HG03060 (cell line): ENCODE data around the gene KIFAP3.
"Not testable (repeated sequence)": the region's sequence is repeated elsewhere in the genome, so short reads cannot be mapped to it uniquely, and the experiment has no call there.

Source experiments
- ATAC-seq: cut with Tn5 transposase; IDR thresholded peaks from one replicate; pipeline ENCODE4 v1.9.1; 2021; ENCODE audit warnings: low read depth, moderate number of reproducible peaks; ENCODE audit not compliant: unreplicated experiment

KIFAP3 gene

DNA sequence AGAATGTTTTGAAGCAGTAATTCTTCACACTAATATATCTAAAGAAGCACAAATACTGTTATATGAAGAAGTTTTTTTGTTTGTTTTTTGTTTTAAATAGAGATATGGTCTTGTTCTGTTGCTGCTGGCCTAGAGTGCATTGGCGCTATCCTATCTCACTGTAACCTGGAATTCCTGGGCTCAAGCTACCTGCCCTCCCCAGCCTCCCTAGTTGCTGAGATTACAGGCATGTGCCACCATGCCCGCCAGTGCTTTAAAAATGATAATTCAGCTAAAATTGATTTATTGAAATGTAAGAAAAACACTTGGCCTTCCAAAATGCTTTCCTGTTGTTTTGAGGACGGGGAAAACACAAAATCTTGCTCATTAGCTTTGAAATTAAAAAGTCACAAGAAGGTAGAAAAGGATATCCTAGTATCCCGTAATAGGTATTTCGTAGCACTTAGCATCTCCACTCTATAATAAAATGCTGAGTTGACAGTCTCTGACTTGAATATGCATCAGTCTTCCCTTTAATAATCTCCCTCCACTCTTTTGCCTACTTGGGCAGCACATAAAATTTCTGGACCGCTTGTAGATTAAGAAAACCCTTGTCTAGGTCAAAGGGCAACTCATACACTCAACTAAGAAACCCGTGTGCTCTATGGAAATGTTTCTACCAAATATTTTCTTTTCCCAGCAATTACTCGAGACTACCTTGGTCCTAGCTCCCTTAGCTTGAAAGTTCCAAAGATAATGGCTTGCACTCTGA is 182.1 kb downstream of the KIFAP3 start:
- no peak for ATAC-seq

DNA sequence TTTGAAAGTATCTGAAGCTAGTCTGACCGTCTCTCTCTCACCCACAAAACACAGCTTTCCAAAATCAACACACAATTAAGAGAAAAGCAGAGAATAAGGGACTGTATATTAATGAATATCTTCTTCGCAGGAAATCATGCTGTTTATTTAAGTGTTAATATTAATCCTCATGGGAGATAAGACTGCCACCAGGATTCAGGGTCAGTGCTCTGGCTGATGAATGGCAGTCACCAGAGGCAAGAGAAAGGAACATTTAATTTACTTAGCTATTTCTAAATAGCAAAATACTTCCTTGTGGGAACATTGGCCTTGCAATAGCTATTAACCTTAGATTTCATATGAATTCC is 183.0 kb downstream of the KIFAP3 start:
- no peak for ATAC-seq

DNA sequence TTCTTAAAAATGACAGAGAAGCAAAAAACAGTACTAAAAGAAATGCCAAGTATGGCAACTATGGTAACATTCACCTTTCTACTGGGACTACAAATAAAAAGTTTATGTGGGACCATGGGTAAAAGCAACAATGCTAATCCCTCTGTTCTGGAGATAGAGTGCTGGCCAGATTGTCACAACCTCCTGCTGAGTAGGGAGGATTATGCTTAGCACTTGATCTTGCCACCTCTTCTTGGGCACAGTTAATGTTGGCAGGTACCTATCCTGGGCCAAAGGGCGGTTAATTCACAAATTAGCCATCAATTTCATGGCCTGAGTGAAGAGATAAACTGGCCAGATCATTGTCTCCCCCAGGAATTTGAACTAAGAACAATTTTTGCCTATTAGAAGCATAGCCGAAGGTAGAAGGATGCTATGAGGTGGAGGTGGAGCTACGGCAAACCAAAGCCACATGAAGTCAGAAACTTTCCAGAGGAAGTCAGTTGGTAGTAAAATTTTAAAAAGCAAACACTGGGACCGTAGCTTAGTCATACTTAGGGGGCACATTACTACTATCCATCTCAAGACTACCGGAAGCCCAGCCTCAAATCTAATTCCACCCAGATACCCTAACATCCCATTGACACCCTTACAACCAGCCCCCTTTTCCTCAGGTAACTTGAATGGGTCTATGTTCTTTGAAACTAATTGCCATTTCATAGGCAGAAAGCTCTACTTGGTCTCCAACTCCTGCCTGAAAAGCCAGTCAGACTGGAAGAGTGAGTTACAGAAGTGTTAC is 183.5 kb downstream of the KIFAP3 start:
- no peak for ATAC-seq

DNA sequence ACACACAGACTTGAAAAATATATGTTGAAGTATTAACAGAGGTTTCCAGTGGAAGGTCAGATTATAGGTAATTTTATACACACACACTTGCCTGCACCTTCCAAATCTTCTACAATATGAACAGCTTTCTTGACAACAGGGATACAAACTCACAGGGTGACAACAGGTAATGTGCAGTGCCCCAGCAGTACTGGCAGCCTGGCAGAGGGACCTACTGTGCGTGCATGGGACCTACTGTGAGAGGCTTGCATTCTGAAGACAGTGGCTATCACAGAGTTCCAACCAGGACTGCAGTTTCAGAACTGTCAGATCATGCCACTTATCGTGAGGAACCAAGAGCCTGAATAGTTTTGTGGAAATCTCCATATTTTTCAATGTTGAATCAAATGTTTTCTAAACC is 184.6 kb downstream of the KIFAP3 start:
- ATAC-seq = no peak

DNA sequence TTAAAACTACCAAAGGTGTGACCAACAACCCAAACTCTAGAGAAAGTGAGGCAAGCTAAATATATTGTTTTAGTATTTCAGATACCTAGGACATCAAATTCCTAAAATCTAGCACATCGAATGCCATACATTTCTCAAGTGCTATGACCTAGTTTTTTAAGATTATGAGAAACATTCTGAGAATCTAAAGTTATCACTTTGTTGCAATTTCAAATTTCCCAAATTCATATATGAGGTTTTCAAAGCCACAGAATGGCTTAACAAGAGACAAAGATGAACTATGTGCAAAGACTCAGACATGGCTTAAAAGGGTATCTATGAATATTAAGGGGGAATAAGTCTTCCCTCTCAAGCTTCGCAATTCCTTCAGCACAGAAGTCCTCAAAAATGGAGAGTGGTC is 187.6 kb downstream of the KIFAP3 start:
- no peak for ATAC-seq

DNA sequence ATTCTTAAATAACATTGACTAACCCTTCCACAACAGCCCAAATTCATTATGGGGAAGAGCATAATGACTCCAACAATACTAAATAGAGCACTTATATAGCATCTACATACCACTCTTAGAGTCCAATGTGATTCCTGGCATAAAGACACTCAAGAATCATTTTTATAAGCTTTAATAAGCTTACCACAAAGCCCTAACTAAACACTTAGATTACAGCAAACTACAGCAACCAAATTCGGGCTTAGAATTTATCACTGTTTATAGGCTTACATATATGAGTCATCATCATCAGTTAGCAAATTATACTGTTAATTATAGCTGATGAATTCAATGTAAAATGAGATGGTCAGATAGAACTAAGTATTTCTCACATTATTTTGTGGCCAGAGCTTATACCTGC is 188.1 kb downstream of the KIFAP3 start:
- no peak for ATAC-seq

DNA sequence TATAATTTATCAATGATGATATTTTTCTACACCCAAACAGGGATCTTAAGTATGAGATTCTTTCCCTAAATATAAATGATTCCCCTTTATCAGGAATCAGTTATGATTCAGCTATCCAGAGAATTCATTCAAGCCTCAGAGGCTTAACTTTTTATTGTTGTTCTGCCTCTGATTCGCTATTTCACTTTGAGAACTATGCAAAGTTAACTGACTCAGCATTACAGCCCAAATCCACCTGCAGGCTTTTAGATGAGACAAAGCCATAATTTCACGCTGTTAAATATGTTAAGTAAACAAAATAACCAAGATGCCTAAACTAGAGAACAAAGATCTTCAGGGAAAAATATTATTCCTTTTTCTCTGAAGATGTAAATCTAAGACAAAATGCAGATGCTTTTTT is 189.3 kb downstream of the KIFAP3 start:
- ATAC-seq = no peak

DNA sequence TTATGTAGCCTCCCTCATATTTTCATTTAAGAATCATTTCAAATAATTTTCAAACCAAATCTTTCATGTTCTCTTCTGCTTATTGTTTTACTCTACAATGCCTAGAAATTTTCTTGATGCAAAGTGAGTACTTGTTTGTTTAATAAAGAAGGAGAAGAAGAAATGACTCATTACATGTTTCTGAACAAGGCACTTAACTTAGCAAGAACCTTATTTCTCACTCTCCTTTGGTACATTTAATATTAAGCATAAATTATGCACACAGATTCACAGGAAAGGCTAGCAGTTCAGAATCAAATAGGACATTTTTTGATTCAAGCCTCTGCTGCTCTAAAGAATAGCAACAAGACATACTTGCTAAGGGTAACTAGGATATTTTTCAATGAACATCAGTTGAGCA is 189.9 kb downstream of the KIFAP3 start:
- ATAC-seq = no peak

DNA sequence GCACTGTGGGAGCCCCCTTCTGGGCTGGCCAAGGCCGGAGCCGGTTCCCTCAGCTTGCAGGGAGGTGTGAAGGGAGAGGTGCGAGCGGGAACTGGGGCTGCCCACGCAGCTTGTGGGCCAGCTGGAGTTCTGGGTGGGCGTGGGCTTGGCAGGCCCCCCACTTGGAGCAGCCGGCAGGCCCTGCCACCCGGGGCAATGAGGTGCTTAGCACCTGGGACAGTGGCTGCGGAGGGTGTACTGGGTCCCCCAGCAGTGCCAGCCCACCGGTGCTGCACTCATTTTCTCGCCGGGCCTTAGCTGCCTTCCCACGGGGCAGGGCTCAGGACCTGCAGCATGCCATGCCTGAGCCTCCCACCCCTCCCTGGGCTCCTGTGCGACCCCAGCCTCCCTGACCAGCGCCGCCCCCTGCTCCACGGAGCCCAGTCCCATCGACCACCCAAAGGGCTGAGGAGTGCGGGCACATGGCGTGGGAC is 192.4 kb downstream of the KIFAP3 start:
- ATAC-seq = no peak

DNA sequence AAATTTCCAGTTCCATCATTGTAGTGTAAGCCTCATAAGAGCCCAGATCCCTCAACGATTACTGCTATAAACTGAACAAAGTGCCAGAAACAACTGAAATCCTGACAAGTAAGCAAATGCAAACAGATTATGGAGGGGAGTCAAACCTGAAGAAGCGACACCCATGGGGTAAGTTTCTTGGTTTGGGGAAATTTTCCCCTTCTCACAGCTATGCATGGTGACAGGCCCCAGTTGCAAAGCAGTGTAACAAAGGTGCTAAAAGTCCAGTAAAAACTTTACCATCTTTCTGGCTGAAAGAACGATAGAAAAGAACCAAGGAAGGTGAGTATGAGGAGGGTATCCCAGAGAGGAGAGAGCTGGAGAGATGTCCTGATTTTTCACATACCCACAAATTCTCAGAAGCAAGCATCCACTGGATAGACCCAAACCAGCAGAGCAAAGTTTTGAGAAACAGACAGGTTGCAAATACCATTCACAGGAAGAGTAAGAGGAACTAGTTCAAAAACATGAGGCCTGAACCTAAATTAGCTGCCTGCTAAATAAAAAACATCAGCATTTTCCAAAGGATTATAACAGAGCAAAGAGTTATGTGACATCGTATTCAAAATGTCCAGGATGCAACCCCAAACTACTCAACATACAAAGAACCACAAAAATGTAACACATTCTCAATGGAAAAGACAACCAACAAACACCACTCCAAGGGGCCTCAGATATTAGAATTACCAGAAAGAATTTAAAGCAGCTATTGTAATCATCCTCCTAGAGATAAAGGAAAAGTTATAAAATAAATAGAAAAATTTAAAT is 195.3 kb downstream of the KIFAP3 start:
- no peak for ATAC-seq

DNA sequence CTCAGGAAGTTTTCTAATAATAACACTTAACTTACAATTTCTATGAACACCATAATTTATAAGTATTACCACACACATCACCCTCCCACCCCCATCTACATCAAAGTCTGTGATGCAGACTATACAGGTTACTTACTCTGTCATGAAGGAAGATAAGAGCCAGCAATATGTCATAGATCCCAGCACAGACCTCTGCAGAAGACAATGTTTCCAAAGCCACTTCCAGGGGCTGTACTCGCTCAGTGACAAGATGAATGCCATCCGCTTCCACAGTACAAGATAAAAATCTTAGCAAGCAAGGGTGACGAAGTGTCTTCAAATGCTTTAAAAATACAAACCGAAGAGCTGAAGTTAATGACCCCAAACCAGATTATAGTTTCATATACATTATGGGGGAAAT is 196.0 kb downstream of the KIFAP3 start:
- ATAC-seq = no peak

DNA sequence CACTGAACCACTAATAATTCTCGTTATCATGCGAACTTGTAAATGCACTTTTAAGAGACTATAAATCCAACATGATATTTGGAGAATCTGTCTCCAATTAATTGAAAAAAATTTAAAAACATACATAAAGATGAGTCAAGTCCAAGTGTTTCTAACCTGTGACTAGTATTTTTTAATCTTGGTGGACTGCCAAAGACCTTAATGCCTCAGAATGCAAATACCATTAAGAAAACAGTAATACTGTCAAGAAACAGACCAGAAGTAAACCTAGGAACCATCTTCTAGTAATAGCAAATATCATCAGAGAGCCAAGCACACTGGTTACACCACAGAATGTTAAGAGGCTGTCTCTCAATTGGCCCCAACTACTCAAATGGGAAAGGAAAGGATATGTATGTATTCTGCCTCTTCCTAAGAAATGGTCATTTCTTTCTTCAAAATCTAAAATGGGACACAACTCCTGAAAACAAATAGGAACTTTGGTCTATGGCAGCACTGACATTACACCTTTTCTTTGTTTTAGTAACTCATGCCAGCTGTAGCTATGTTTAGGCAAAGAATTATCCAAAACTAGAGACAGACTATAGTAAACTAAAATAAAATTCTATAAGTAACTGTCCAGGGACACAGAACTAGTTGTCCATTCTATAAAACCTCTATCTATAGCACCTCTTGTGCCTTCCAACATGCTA is 196.5 kb downstream of the KIFAP3 start:
- no peak for ATAC-seq

DNA sequence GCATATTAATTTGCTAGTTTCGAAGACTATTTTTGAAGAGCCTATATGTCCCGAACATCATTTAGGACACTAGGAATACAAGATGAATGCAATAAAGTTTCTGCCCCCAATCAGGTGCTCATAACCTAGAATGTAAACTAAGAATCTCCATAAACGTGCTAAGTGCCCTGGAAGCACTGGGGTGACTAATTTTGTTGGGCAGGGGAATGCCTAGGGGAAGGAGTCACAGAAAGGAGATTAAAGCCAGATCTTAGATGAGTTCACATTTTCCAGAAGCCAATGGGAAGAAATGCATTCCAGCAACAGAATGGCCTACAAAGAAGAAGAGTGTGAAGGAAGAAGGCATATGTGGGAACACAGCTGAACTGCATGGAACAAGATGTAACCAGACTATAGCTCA is 200.3 kb downstream of the KIFAP3 start:
- ATAC-seq = no peak

DNA sequence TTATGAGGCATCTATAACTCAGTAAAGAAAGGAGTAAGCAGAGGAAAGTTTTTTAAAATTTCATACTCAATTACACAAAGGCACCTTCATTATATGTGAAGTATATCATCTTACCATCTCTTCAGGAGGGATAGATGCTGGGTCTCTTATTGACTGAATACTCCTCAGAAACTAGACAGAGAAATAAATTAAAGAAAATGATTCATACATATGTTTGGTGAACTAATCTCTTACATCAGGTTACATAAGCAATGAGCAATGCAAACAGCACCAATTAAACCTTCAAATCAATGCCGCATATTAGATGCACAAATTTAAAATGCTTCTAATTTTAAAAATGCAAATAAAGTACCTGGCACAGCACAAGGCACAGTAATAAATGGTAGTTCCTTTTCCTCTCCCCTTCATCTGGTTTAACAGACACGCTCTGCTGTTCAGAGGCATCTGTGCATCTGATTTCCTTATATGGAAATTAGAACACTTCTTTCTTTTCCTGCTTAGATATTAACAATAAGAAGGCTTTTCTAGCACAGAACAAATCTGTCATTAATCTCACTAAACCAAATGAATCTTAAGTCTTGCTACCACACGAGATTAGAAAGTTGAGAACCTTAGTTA is 200.8 kb downstream of the KIFAP3 start:
- no peak for ATAC-seq

DNA sequence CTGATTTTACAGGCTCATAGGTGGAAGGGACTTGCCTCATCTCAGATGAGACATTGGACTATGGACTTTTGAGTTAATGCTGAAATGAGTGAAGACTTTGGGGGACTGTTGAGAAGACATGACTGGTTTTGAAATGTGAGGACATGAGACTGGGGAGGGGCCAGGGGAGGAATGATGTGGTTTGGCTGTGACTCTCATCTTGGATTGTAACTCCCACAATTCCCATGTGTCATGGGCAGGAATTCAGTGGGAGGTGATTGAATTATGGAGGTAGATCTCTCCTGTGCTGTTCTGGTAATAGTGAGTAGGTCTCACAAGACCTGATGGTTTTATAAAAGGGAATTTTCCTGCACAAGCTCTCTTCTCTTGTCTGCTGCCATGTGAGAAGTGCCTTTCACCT is 201.6 kb downstream of the KIFAP3 start:
- ATAC-seq = no peak

DNA sequence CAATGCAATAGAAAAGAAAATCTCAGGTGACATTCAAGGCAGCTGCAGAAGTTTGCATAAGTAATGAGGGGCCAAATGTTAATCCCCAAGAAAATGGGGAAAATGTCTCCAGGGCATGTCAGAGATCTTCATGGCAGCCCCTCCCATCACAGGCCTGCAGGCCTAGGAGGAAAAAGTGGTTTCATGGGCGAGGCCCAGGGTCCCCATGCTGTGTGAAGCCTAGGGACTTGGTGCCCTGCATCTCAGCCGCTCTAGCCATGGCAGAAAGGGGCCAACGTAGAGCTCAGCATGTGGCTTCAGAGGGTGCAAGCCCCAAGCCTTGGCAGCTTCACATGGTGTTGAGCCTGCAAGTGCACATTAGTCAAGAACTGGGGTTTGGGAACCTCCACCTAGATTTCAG is 202.5 kb downstream of the KIFAP3 start:
- not testable (repeated sequence) for ATAC-seq
